ENCODE measurements around the gene SH2D3C. TPM values are rescaled to one million over a fixed set of nuclear protein-coding genes. Genes with fewer than 3 reads are reported as not detected.

The SH2D3C gene
- 79.7 TPM for total RNA-seq

GRCh38 chr9:127778280-127779135, at the start of gene SH2D3C:
SH2D3C (minus strand) TSS chr9:127778666; CDS start chr9:127778627, 39 bp downstream.
- DNase-seq (ENCODE audit: low read depth in 2 of 3, low spot score in 2 of 3) = peak in 2 of 3 donors; percentile 62 to 66

- no peak for DNase-seq (ENCODE audit: low read depth in 2 of 3, low spot score in 2 of 3)
Measured at GRCh38 chr9:127826253-127826913, 47.9 kb upstream of the SH2D3C start.

GRCh38 chr9:127825319-127826051, 47.0 kb upstream of the SH2D3C start:
- DNase-seq (ENCODE audit: low read depth in 2 of 3, low spot score in 2 of 3) = peak in 1 of 3 donors; percentile 23

GRCh38 chr9:127822108-127822507, 43.6 kb upstream of the SH2D3C start:
- DNase-seq (ENCODE audit: low read depth in 2 of 3, low spot score in 2 of 3) = no peak

GRCh38 chr9:127818574-127818973, 40.1 kb upstream of the SH2D3C start:
- DNase-seq (ENCODE audit: low read depth in 2 of 3, low spot score in 2 of 3) = no peak

GRCh38 chr9:127817881-127818434, 39.5 kb upstream of the SH2D3C start:
- no peak for DNase-seq (ENCODE audit: low read depth in 2 of 3, low spot score in 2 of 3)

- no peak for DNase-seq (ENCODE audit: low read depth in 2 of 3, low spot score in 2 of 3)
Measured at GRCh38 chr9:127816728-127817127, 38.3 kb upstream of the SH2D3C start.

- DNase-seq (ENCODE audit: low read depth in 2 of 3, low spot score in 2 of 3) = no peak
Measured at GRCh38 chr9:127816362-127816725, 37.9 kb upstream of the SH2D3C start.

GRCh38 chr9:127815512-127816361, 37.3 kb upstream of the SH2D3C start:
- no peak for DNase-seq (ENCODE audit: low read depth in 2 of 3, low spot score in 2 of 3)

GRCh38 chr9:127814619-127815511, 36.4 kb upstream of the SH2D3C start:
- no peak for DNase-seq (ENCODE audit: low read depth in 2 of 3, low spot score in 2 of 3)

GRCh38 chr9:127813686-127814226, 35.3 kb upstream of the SH2D3C start:
- no peak for DNase-seq (ENCODE audit: low read depth in 2 of 3, low spot score in 2 of 3)

- DNase-seq (ENCODE audit: low read depth in 2 of 3, low spot score in 2 of 3) = no peak
Measured at GRCh38 chr9:127812936-127813675, 34.6 kb upstream of the SH2D3C start.

- no peak for DNase-seq (ENCODE audit: low read depth in 2 of 3, low spot score in 2 of 3)
Measured at GRCh38 chr9:127812011-127812410, 33.5 kb upstream of the SH2D3C start.

GRCh38 chr9:127810378-127811187, 32.1 kb upstream of the SH2D3C start:
- no peak for DNase-seq (ENCODE audit: low read depth in 2 of 3, low spot score in 2 of 3)

- DNase-seq (ENCODE audit: low read depth in 2 of 3, low spot score in 2 of 3) = peak in 1 of 3 donors; percentile 45
Measured at GRCh38 chr9:127809540-127810377, 31.3 kb upstream of the SH2D3C start.

- DNase-seq (ENCODE audit: low read depth in 2 of 3, low spot score in 2 of 3) = no peak
Measured at GRCh38 chr9:127809002-127809539, 30.6 kb upstream of the SH2D3C start.

Measured in hematopoietic multipotent progenitor cell (in vitro differentiated cells).